Femur (tissue), 1 donor: ENCODE data around the gene ADAMTS12.

Source experiments
- DNase-seq: peaks from one replicate; pipeline ENCODE4 v3.0.0-alpha.2; 2017

Gene ADAMTS12

DNA sequence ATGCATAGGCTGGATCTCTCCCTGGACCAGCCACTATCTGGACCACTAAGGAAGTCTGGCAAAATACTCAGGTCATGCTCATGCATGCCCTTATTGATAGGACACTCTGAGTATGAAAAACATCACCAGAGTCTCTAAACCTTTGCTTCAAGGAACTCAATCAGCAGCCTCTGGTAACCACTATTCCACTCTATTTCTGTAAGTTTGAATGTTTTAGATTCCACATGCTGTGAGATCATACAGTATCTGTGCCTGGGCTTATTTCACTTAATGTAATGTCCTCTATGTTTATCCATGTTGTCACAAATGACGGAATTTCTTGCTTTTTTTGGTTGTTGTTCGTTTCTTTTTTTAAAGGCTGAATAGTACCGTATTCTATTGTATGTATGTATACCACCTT lies 382.8 kb downstream of the ADAMTS12 start:
- DNase-seq: no peak

DNA sequence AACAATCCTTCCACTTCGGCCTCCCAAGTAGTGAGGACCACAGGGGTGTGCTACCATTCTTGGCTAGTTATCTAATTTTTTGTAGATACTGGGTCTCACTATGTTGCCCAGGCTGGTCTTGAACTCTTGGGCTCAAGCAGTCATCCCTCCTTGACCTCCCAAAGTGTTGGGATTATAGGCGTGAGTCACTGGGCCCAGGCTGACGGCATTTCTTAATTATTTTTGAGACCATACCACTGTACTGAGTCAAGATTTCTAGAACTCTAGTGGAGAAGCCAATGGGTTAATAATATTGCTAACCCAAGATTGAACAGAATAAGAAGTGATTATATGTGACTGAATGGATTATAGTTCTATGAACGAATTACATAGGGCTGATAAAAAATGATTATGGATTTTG lies 384.4 kb downstream of the ADAMTS12 start:
- DNase-seq: no peak

DNA sequence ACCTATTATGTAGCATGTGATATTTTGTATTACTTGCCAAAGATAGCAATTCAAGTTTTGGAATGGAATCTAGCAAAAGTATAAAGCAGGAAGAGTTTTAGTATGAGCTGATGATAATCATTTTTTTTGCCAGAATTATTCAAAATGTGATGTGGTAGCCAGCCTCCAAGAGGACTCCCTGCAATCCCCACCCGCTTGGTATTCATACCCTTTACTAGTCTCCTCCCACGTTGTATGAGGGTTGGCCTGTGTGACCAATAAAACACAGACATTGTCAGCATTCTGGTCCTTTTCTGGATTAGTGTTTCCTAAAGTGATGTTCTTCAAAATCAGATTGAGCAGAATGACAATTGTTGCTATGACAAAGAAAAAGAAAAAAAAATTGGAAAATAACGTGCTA lies 387.2 kb downstream of the ADAMTS12 start:
- no peak for DNase-seq

DNA sequence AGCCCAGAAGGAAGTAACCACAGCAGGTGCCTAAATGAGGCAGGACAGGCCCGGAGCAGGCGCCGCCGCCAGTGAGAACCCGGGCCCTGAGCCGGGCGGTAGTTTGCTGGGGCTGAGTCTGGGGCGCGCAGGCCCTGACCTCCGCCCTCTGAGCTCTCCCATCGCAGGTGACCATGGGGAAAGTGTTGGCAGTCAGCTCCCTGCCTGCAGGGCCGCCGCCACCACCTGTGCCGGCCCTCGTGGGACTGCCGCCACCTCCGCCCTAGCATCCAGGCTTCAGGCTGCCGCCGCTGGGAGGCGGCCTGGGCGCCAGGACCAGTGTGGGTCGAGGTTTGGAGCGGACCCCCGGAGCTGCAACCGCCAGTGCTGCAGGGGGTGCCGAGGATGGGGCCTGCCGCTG lies 389.9 kb downstream of the ADAMTS12 start:
- no peak for DNase-seq

DNA sequence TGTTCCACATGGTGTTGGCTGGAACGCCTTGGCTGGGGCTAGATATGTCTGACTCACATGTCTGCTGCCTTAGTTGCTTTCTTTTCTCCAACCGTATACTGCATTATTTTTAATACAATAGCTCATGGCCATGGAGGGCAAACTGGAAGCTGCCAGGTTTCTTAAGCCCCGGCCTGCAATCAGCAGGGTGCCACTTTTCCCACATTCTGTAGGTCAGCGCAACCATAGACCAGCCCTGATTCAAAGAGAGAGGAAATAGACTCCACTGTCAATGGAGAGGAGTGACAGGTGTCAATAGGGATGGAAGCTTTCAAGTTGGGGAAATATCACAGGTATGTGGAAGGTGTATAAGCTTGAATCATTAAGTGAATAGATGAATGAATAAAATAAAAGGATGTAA lies 390.5 kb downstream of the ADAMTS12 start:
- no peak for DNase-seq

DNA sequence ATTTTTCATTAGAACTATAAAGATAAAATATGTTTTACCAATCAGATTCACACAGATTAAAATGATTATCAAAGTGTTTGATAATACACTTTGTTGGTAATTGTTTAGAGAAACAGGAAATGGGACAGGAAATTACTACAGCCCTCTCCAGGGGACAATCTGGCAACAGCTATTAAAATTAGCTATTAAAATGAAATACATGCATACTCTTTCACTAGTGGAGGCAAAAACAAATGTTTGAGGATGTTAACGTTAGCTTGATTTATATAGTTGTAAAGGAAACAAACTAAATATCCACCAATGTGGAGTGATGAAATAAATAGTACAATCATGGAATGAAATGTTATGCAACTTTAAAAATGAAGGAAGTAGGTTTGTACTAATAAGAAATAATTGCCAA lies 397.3 kb downstream of the ADAMTS12 start:
- no peak for DNase-seq

DNA sequence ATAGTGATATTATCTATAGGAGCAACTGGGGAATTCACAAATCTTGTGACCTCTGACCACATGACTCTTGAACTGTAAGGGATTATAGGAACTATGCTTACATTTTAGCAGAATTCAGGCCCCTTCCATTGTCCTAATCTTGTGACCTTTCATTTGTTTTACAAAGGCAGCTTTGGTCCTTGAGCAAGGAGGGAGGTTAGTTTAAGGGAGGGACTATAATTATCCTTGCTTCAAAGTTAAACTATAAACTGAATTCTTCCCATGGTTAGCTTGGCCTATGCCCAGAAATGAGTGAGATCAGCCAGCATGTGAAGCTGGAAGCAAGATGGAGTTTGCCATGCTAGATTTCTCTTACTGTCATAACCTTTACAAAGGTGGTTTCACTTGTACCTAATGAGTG lies 399.8 kb downstream of the ADAMTS12 start:
- no peak for DNase-seq

DNA sequence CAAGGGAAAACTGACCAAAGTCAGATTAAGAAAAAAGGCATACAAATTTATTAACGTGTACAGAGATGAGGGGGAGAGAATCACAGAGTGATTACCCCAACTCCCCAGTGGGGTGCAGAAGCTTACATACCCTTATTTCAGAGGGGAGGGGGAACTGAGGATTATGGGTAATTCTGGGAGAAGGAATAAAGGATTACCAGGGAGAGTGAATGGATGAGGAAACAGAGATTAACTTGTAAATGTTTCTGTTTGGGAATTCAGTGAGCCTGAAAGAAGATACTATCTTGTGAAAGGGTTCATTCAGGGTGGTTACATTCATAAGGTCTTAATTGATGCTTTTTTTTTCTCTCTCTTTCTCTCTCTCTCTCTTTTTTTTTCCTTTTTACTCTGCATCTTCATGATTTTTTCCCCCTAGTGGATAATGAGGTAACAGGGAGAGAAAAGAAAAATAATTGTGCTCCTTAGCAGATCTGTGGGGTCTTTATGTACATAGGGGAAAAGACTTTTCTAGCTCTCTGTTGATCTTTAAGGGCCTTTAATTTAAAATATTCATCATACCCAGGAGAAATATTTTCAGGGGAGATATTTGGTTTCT lies 401.6 kb downstream of the ADAMTS12 start:
- DNase-seq: no peak

DNA sequence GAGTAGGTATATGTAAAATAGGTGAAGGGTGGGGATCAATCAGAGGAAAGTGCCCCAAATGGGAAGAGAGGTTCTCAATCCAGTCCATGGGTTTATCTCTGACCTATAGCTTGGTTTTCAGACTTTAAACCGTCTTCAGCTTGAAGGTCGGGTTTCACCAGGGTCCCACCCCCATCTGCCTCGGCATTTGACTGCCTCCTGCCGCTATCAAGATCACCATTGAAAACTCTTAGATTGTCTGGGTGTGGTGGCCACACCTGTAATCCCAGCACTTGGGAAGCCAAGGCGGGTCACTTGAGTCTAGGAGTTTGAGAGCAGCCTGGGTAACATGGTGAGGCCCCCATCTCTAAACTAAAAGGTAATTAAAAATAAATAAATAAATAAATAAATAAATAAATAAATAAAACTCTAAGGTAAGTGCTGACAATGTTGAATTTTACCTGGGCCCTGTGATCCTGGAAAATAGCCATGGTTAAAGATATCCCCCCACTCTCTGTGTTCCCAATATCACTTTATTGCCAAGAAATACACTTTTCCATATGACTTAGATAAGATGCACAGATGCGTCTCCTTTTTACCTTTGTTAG lies 402.2 kb downstream of the ADAMTS12 start:
- DNase-seq: no peak

DNA sequence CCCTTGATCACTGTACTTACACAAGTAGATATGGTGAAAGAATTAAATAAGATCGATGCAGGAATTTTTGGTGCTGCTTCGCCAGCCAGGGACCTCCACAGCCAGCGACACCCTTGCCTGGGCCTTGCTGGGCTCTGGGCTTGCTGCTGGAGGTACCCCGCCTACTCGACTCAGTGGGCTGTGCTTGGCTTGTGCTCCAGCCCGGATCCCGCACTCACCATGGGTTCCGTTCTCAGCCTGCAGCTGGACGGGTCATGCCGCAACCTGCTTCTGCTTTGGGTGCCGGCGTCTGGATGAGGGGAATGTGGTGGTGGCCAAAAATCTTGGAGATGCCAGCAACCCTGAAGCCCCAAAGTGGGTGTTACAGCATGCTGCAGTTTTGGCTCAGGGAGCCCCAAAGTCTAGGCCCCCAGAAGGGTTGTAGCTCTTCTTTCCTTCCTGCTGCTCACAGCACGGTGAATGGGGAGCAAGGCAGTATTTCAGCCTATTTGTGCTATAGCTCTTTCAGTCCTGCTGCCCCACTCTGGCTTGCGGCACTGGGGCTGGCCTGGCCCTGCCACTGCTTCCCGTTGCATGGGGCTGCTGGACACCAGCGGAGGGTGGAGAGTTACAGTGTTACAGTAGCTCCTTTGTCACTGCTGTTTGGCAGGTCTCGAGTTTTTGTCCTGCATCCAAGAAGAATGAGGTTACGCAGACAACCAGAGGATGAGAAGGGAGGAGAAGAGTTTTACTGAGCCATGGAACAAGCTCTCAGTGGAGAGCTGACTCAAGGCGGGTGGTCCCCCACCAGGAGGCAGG lies 403.0 kb downstream of the ADAMTS12 start:
- DNase-seq: no peak

DNA sequence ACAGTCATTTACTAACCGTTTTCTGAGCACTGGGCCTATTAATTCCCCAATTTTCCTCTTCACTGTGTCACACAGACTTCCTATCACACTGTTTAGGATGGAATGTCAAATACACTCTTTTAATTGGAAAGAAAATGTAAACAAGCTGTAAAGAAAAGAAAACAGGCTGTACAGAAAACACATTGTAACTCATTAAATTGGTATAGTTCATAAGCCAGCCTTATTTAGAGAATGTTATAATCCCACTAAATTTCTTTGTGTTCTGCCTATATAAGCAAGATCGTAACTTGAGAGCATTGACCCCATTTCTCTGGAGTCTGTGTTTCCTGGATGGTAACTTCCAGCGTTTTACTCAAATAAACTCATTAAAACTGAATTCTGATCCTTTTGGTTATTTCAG lies 404.6 kb downstream of the ADAMTS12 start:
- no peak for DNase-seq

DNA sequence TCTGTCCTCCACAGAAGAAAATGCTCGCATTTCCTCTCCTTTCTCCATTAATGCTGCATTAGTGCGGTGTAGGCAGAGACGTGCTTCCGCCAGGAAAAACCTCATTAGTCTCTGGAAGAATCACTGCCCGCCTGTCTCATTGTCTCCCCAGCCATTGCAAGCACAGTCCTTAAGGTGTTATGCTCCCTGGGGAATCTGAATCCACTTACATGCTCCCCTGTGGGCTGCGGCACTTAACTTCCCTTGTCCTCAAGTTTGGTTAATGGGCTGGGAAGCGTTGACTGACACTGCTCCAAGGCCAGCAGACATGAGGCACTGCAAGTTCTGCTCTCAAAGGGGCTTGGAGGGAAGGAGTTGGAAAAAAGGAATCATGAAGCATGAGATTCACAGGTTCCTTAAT lies 409.5 kb downstream of the ADAMTS12 start:
- no peak for DNase-seq

DNA sequence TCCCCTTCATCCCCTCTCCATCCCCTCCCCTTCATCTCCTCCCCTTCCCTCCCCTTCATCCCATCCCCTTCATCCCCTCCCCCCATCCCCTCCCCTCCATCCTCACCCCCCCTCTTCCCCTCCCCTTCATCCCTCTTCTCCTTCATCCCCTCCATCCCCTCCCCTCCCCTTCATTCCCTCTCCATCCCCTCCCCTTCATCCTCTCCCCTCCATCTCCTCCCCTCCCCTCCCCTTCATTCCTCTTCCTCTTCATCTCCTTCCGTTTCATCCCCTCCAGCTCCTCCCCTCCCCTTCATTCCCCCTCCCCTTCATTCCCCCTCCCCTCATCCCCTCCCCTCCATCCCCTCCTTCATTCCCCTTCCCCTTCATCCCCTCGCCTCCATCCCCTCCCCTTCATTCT lies 410.9 kb downstream of the ADAMTS12 start:
- no peak for DNase-seq

DNA sequence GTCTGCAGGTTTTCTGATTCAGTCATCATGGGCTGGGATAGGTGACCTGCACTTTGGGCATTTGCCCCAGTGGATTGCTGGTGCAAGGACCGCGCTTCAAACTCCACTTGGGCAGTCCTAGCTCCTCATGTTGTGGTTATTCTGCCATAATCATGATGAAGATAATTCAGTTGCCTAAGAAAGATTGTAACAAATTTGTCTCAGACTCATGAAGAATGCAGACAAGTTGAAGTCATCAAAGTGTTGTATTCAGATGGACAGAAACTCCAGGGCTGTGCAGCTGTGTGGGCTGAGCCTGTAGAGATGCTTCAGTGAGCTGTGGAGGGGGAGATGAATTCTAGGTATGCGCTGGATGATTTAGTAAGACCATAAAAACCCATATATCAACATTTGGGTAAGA lies 412.5 kb downstream of the ADAMTS12 start:
- DNase-seq: no peak

DNA sequence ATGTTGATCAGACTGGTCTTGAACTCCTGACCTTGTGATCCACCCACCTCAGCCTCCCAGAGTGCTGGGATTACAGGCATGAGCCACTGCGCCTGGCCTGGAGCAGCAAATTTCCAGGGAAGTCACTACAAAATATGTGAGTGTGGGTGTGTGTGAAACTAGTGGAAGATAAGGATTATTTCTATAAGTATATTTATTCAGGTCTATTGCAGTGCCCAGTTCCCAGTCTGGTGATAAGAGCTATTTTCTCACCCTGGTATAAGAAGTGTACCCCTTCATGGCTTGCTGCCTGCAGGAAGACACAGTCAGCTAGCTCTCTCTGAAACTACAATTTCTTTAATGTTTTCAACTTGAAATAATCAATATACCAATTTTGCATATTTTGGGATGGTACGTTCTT lies 414.0 kb downstream of the ADAMTS12 start:
- no peak for DNase-seq

DNA sequence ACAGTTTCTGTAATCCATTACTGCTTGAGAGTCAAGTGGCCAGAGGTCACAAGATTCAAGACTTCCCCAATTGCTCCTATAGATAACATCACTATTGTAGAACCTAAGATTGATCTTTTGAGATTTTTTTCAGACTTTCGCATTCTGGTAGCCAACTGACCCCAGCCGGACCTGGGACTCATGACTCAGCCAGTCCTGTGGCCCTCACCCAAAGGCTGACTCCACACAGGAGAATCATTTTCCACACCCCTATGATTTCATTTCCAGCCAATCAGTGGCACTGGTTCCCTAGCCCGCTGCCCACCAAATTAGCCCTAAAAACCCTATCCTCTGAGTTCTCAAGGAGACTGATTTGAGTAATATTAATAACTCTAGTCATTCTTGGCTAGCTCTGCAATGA lies 414.8 kb downstream of the ADAMTS12 start:
- DNase-seq: no peak

DNA sequence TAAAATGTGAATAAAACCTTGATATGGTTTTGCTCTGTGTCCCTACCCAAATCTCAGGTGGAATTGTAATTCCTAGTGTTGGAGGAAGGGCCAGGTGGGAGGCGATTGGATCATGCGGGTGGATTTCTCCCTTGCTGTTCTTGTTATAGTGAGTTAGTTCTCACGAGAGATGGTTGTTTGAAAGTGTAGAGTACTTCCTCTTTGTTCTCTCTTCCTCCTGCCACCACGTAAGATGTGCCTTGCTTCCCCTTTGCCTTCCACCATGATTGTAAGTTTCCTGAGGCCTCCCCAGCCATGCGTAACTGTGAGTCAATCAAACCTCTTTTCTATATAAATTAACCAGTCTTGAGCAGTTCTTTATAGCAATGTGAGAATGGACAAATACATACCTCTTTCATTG lies 416.1 kb downstream of the ADAMTS12 start:
- DNase-seq: no peak

DNA sequence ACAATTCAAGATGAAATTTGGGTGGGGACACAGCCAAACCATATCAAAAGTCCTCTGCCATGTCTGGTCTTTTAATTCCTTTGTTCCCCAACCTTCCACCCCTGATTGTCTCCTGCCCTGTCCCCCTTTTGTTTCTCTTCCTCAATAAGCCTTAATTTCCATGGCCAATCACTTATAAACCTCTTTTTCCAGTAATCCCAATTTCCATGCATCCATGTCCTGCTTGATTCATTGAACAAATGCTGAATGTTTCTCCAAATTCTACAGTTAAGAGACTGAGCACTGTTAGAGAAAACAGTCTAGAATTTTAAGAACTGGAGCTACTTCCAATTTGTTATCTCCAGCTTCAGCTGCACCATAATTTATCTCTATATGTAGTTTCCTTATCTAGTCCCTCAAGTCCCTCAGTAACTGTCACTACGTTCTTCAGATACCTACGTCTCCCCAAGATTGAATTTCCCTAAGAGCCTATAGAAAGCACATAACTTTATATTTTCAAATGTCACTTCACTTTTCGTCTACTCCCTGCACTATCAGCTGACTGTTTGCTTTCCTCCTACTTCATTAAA lies 416.8 kb downstream of the ADAMTS12 start:
- no peak for DNase-seq

DNA sequence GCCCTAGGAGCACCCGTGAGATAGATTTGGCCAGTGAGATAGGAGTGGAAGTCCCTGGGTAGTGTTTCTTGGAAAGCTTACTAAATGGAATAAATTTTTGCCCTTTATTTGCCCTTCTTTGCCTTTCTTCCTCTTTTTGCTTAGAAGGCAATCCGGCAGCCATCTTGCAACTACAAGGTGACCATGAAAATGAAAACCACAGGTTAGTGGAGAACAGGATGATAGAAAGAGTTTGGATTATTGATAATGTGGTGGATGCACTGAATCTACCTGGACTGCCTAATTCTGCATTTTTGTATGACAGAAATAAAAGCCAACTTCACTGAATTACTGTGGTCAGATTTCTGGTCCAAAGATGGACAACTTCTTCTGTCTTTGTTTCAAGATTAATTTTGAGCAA lies 417.8 kb downstream of the ADAMTS12 start:
- DNase-seq: no peak
